WTC11 (cell line): ENCODE results near the gene FOCAD.

Experiments used
- ATF2 ChIP-seq: sonication (generic); formaldehyde crosslinking; IDR thresholded peaks from 2 replicates; pipeline ENCODE4 v1.8.1; 2022; ENCODE audit warnings: low read depth, missing genetic modification reagents, borderline replicate concordance
- CBFB ChIP-seq: sonication (generic); formaldehyde crosslinking; IDR thresholded peaks from 2 replicates; pipeline ENCODE4 v1.8.1; 2022; ENCODE audit warnings: mild to moderate bottlenecking, low read depth, missing genetic modification reagents
- CREM ChIP-seq: sonication (generic); formaldehyde crosslinking; IDR thresholded peaks from 2 replicates; pipeline ENCODE4 v1.8.1; 2022; ENCODE audit warnings: mild to moderate bottlenecking, missing genetic modification reagents, moderate library complexity
- CTCF ChIP-seq: fragments of 200-600 bp; IDR thresholded peaks from 2 replicates; pipeline ENCODE4 v1.8.0; 2022; ENCODE audit warnings: antibody characterized with exemption
- FOXP1 ChIP-seq: sonication (generic); formaldehyde crosslinking; IDR thresholded peaks from 2 replicates; pipeline ENCODE4 v1.8.0; 2022; ENCODE audit warnings: missing genetic modification reagents, mild to moderate bottlenecking, moderate library complexity, borderline replicate concordance
- GABPB1 ChIP-seq: sonication (generic); formaldehyde crosslinking; IDR thresholded peaks from 2 replicates; pipeline ENCODE4 v1.8.1; 2023; ENCODE audit warnings: mild to moderate bottlenecking, missing genetic modification reagents
- IRF1 ChIP-seq: sonication (generic); formaldehyde crosslinking; IDR thresholded peaks from 2 replicates; pipeline ENCODE4 v1.8.0; 2023; ENCODE audit warnings: missing genetic modification reagents
- RORB ChIP-seq: fragments of 250-450 bp; sonication (Bioruptor Pico); IDR thresholded peaks from 2 replicates; pipeline ENCODE4 v1.9.0; 2021; ENCODE audit warnings: mild to moderate bottlenecking
- SMAD3 ChIP-seq: sonication (generic); formaldehyde crosslinking; IDR thresholded peaks from 2 replicates; pipeline ENCODE4 v1.8.0; 2022; ENCODE audit warnings: missing genetic modification reagents, mild to moderate bottlenecking, borderline replicate concordance
- TP53 ChIP-seq: sonication (generic); formaldehyde crosslinking; IDR thresholded peaks from 2 replicates; pipeline ENCODE4 v1.8.1; 2023; ENCODE audit warnings: mild to moderate bottlenecking, missing genetic modification reagents
- ZBTB43 ChIP-seq: sonication (generic); formaldehyde crosslinking; IDR thresholded peaks from 2 replicates; pipeline ENCODE4 v1.8.1; 2023; ENCODE audit warnings: mild to moderate bottlenecking, missing genetic modification reagents
- ZNF138 ChIP-seq: sonication (generic); formaldehyde crosslinking; conservative IDR thresholded peaks from 2 replicates; pipeline ENCODE4 v1.8.1; 2022; ENCODE audit warnings: mild to moderate bottlenecking, moderate library complexity, missing genetic modification reagents

- no peak for TF ChIP-seq ZBTB43 (CRISPR knock-in tag)
- TF ChIP-seq CTCF = no peak
- TF ChIP-seq ZNF138 (CRISPR knock-in tag) = no peak
- TF ChIP-seq TP53 (CRISPR knock-in tag) = no peak
- no peak for TF ChIP-seq IRF1 (CRISPR knock-in tag)
- no peak for TF ChIP-seq CREM (CRISPR knock-in tag)
- no peak for TF ChIP-seq ATF2 (CRISPR knock-in tag)
- TF ChIP-seq GABPB1 (CRISPR knock-in tag) = no peak
- TF ChIP-seq CBFB (CRISPR knock-in tag) = no peak
- TF ChIP-seq RORB = no peak
- no peak for TF ChIP-seq FOXP1 (CRISPR knock-in tag)
- TF ChIP-seq SMAD3 (CRISPR knock-in tag) = no peak
These were observed 33.7 kb upstream of the FOCAD start for GRCh38 chr9:20650313-20650712.
